ENCODE data around the gene PCGF6.

The PCGF6 gene

GRCh38 chr10:103333934-103334520 lies 16.9 kb downstream of the PCGF6 start:
- H3K4me1 ChIP-seq (ENCODE audit: control insufficient read depth in 1 of 2, insufficient read depth in 2 of 2, low read length in 2 of 2): no peaks in the 10 kb centered on the region
- no peaks in the 10 kb centered on the region for H3K9me3 ChIP-seq (ENCODE audit: control insufficient read depth in 1 of 2, low read length in 2 of 2)
- H3K36me3 ChIP-seq (ENCODE audit: control insufficient read depth in 1 of 2, insufficient read depth in 2 of 2, low read length in 2 of 2): peaks cover 0 to 31% of the 10 kb centered on the region in 2 donors
- H3K9ac ChIP-seq (ENCODE audit: low read depth in 1 of 2, low read length in 2 of 2): no peak overlapping the region
- H3K27ac ChIP-seq (ENCODE audit: low read depth, low read length): no peak overlapping the region
- no peak overlapping the region for H3K4me3 ChIP-seq (ENCODE audit: low read depth in 1 of 2, low read length in 2 of 2)
- no peaks in the 10 kb centered on the region for H3K27me3 ChIP-seq (ENCODE audit: control insufficient read depth in 1 of 2, insufficient read depth in 2 of 2, low read length in 2 of 2)

- H3K9ac ChIP-seq (ENCODE audit: low read depth in 1 of 2, low read length in 2 of 2): no peak overlapping the region
- H3K9me3 ChIP-seq (ENCODE audit: control insufficient read depth in 1 of 2, low read length in 2 of 2): no peaks in the 10 kb centered on the region
- H3K4me3 ChIP-seq (ENCODE audit: low read depth in 1 of 2, low read length in 2 of 2): no peak overlapping the region
- no peaks in the 10 kb centered on the region for H3K4me1 ChIP-seq (ENCODE audit: control insufficient read depth in 1 of 2, insufficient read depth in 2 of 2, low read length in 2 of 2)
- no peak overlapping the region for H3K27ac ChIP-seq (ENCODE audit: low read depth, low read length)
- H3K36me3 ChIP-seq (ENCODE audit: control insufficient read depth in 1 of 2, insufficient read depth in 2 of 2, low read length in 2 of 2): peaks cover 0 to 35% of the 10 kb centered on the region in 2 donors
- H3K27me3 ChIP-seq (ENCODE audit: control insufficient read depth in 1 of 2, insufficient read depth in 2 of 2, low read length in 2 of 2): no peaks in the 10 kb centered on the region
Measured at GRCh38 chr10:103327906-103328305, 23.0 kb downstream of the PCGF6 start.

DNA sequence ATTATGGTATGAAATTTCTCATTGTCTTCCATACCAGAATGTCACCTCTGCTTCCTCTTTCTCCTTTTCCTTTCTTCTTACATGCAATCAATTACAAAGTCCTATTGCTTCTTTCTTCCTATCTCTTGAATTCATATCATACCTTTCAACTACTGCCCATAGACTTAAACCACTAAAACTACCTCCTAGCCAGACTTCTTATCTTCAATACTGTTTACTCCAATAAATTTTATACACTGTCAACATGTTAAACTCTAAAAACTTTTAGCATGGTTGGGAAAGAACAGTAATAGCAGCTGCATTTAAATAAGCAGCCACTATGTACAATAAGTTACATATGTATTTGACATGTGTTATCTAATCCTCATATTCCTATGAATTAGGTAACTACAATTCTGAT lies 34.9 kb downstream of the PCGF6 start:
- Histone ChIP-seq H3K4me1 (ENCODE audit: control insufficient read depth in 1 of 2, insufficient read depth in 2 of 2, low read length in 2 of 2) (no peaks in the 10 kb centered on the region), H3K36me3 (ENCODE audit: control insufficient read depth in 1 of 2, insufficient read depth in 2 of 2, low read length in 2 of 2) (peaks cover 4 to 21% of the 10 kb centered on the region in 2 donors), H3K9ac (ENCODE audit: low read depth in 1 of 2, low read length in 2 of 2) (no peak overlapping the region), H3K4me3 (ENCODE audit: low read depth in 1 of 2, low read length in 2 of 2) (no peak overlapping the region), H3K27me3 (ENCODE audit: control insufficient read depth in 1 of 2, insufficient read depth in 2 of 2, low read length in 2 of 2) (no peaks in the 10 kb centered on the region), H3K9me3 (ENCODE audit: control insufficient read depth in 1 of 2, low read length in 2 of 2) (no peaks in the 10 kb centered on the region), H3K27ac (ENCODE audit: low read depth, low read length) (no peak overlapping the region)

- Histone ChIP-seq H3K4me3 (ENCODE audit: low read depth in 1 of 2, low read length in 2 of 2) (no peak overlapping the region), H3K9ac (ENCODE audit: low read depth in 1 of 2, low read length in 2 of 2) (no peak overlapping the region), H3K4me1 (ENCODE audit: control insufficient read depth in 1 of 2, insufficient read depth in 2 of 2, low read length in 2 of 2) (no peaks in the 10 kb centered on the region), H3K36me3 (ENCODE audit: control insufficient read depth in 1 of 2, insufficient read depth in 2 of 2, low read length in 2 of 2) (peaks cover 7 to 40% of the 10 kb centered on the region in 2 donors), H3K27ac (ENCODE audit: low read depth, low read length) (no peak overlapping the region), H3K9me3 (ENCODE audit: control insufficient read depth in 1 of 2, low read length in 2 of 2) (no peaks in the 10 kb centered on the region), H3K27me3 (ENCODE audit: control insufficient read depth in 1 of 2, insufficient read depth in 2 of 2, low read length in 2 of 2) (no peaks in the 10 kb centered on the region)
Measured at GRCh38 chr10:103310197-103310596, 40.7 kb downstream of the PCGF6 start.

DNA sequence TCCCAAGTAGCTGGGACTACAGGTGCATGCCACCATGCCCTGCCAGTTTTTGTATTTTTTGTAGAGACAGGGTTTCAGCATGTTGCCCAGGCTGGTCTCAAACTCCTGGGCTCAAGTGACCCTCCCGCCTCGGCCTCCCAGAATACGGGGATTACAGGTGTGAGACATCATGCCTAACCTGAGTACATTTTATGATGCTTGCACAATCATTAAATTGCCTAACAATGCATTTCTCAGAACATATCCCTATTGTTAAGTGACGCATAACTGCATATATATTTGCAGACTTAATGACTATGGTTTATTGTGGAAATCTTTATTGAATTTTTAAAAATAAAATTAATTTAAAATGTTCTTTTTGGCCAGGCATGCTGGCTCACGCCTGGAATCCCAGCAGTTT lies 43.3 kb downstream of the PCGF6 start:
- Histone ChIP-seq H3K4me1 (ENCODE audit: control insufficient read depth in 1 of 2, insufficient read depth in 2 of 2, low read length in 2 of 2) (no peaks in the 10 kb centered on the region), H3K27ac (ENCODE audit: low read depth, low read length) (no peak overlapping the region), H3K9ac (ENCODE audit: low read depth in 1 of 2, low read length in 2 of 2) (no peak overlapping the region), H3K27me3 (ENCODE audit: control insufficient read depth in 1 of 2, insufficient read depth in 2 of 2, low read length in 2 of 2) (no peaks in the 10 kb centered on the region), H3K9me3 (ENCODE audit: control insufficient read depth in 1 of 2, low read length in 2 of 2) (no peaks in the 10 kb centered on the region), H3K4me3 (ENCODE audit: low read depth in 1 of 2, low read length in 2 of 2) (no peak overlapping the region), H3K36me3 (ENCODE audit: control insufficient read depth in 1 of 2, insufficient read depth in 2 of 2, low read length in 2 of 2) (peaks cover 7 to 33% of the 10 kb centered on the region in 2 donors)

DNA sequence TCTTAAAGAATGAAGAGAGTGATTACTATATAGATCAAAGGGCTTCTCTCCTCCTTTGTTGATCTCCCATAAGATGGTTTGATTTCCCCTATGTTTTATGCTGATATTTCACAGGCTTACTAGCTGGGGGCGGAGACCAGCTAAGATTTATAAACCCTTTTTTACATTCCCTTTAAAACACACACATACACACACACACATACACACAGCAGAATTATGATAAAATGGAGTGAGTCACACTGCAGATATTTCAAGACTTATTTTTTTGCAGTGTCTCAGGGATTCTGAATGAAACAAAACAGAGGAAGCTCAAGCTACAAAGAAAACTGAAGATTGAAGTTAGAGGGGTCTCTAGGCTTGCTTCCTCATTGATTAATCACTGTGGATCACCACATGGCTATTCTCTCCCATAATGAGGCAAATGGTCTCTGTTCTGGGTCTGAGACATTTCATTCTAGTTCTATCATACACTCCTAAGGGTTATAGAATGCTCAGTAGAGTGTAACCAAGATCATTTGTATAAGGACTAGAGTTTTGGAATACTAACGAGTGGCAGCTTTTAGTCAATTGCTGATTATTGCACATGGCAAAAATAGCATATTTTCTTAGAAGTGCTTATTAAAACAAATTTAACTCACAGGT lies 55.4 kb downstream of the PCGF6 start:
- no peaks in the 10 kb centered on the region for H3K4me1 ChIP-seq (ENCODE audit: control insufficient read depth in 1 of 2, insufficient read depth in 2 of 2, low read length in 2 of 2)
- no peak overlapping the region for H3K9ac ChIP-seq (ENCODE audit: low read depth in 1 of 2, low read length in 2 of 2)
- no peaks in the 10 kb centered on the region for H3K36me3 ChIP-seq (ENCODE audit: control insufficient read depth in 1 of 2, insufficient read depth in 2 of 2, low read length in 2 of 2)
- no peaks in the 10 kb centered on the region for H3K9me3 ChIP-seq (ENCODE audit: control insufficient read depth in 1 of 2, low read length in 2 of 2)
- H3K27ac ChIP-seq (ENCODE audit: low read depth, low read length): no peak overlapping the region
- H3K4me3 ChIP-seq (ENCODE audit: low read depth in 1 of 2, low read length in 2 of 2): no peak overlapping the region
- H3K27me3 ChIP-seq (ENCODE audit: control insufficient read depth in 1 of 2, insufficient read depth in 2 of 2, low read length in 2 of 2): no peaks in the 10 kb centered on the region

DNA sequence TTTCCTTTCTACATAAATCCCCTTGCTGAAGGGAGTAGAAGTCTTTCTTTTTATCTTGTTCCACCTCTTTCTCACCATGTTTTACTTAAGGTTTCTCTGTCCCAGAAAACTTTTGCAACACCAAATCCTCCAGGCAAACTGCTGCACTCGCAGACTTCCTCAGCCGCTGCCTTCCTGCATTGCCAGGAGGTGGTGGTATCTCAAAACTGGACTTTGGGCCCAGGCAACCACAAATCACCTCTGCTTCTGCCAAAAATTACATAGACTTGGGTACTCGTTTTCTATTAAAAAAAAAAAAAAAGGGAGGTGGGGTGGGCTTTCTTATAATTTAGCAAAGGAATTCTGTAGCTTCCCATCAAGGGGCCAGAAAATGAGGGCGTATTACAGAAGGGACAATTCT lies 59.4 kb downstream of the PCGF6 start:
- no peak overlapping the region for H3K4me3 ChIP-seq (ENCODE audit: low read depth in 1 of 2, low read length in 2 of 2)
- H3K27ac ChIP-seq (ENCODE audit: low read depth, low read length): no peak overlapping the region
- H3K27me3 ChIP-seq (ENCODE audit: control insufficient read depth in 1 of 2, insufficient read depth in 2 of 2, low read length in 2 of 2): peaks cover 5 to 6% of the 10 kb centered on the region in 2 donors
- H3K9ac ChIP-seq (ENCODE audit: low read depth in 1 of 2, low read length in 2 of 2): no peak overlapping the region
- no peaks in the 10 kb centered on the region for H3K9me3 ChIP-seq (ENCODE audit: control insufficient read depth in 1 of 2, low read length in 2 of 2)
- no peaks in the 10 kb centered on the region for H3K4me1 ChIP-seq (ENCODE audit: control insufficient read depth in 1 of 2, insufficient read depth in 2 of 2, low read length in 2 of 2)
- no peaks in the 10 kb centered on the region for H3K36me3 ChIP-seq (ENCODE audit: control insufficient read depth in 1 of 2, insufficient read depth in 2 of 2, low read length in 2 of 2)

DNA sequence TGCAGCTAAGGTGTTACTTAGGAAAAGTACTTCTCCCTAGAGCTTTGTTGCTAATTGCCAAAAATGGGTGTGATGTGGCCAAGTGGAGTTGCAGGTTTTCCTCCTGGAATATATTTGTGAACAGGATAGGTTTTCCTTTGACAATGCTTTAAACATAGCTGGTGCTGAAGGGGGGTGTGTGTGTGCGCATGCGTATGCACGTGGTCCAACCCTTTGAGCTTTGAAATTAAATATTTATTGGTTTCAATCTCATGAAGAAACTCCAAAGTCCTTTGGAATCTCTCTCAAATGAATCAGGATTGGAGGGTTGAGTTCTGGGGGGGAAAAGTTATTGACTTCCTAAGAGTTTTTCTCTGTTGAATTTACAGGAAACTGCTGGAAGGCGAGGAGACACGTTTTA lies 62.9 kb downstream of the PCGF6 start:
- H3K4me3 ChIP-seq (ENCODE audit: low read depth in 1 of 2, low read length in 2 of 2): no peak overlapping the region
- H3K9me3 ChIP-seq (ENCODE audit: control insufficient read depth in 1 of 2, low read length in 2 of 2): no peaks in the 10 kb centered on the region
- no peak overlapping the region for H3K27ac ChIP-seq (ENCODE audit: low read depth, low read length)
- H3K27me3 ChIP-seq (ENCODE audit: control insufficient read depth in 1 of 2, insufficient read depth in 2 of 2, low read length in 2 of 2): peaks cover 8 to 9% of the 10 kb centered on the region in 2 donors
- no peaks in the 10 kb centered on the region for H3K36me3 ChIP-seq (ENCODE audit: control insufficient read depth in 1 of 2, insufficient read depth in 2 of 2, low read length in 2 of 2)
- H3K9ac ChIP-seq (ENCODE audit: low read depth in 1 of 2, low read length in 2 of 2): no peak overlapping the region
- no peaks in the 10 kb centered on the region for H3K4me1 ChIP-seq (ENCODE audit: control insufficient read depth in 1 of 2, insufficient read depth in 2 of 2, low read length in 2 of 2)

DNA sequence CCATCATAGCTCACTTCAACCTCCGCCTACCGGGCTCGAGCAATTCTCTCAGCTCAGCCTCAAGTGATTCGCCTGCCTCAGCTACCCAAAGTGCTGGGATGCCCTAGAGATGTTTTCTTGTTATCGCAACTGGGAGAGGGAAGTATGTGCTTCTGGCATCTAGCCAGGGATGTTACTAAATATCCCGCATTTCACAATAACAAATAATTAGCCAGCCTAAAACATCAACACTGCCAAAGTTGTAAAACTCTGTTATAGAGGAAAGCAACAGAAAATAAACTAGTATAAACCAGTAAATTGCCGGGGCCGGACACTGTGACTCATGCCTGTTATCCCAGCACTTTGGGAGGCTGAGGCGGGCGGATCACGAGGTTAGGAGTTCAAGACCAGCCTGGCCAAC lies 66.8 kb downstream of the PCGF6 start:
- Histone ChIP-seq H3K9me3 (ENCODE audit: control insufficient read depth in 1 of 2, low read length in 2 of 2) (no peaks in the 10 kb centered on the region), H3K4me3 (ENCODE audit: low read depth in 1 of 2, low read length in 2 of 2) (no peak overlapping the region), H3K36me3 (ENCODE audit: control insufficient read depth in 1 of 2, insufficient read depth in 2 of 2, low read length in 2 of 2) (no peaks in the 10 kb centered on the region), H3K4me1 (ENCODE audit: control insufficient read depth in 1 of 2, insufficient read depth in 2 of 2, low read length in 2 of 2) (no peaks in the 10 kb centered on the region), H3K27ac (ENCODE audit: low read depth, low read length) (no peak overlapping the region), H3K9ac (ENCODE audit: low read depth in 1 of 2, low read length in 2 of 2) (no peak overlapping the region), H3K27me3 (ENCODE audit: control insufficient read depth in 1 of 2, insufficient read depth in 2 of 2, low read length in 2 of 2) (peaks cover 18 to 37% of the 10 kb centered on the region in 2 donors)

DNA sequence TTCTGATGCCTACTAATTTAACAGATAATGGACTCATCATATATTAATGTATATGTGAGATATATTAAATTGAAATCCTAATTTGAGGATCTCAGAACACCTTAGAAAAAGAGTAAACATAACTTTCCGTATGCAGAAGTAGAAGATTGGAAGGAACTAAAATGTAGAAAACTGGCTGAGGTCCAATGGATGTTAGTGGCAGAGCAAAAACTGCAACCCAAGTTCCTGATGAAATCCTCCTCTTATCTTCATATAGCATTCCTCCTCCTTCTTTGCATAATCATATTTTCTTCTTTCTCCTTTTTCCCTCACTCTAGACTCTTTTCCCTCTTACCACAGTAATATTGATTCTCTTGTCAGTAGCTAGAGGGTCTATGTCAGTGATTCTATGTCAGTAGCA lies 68.0 kb downstream of the PCGF6 start:
- no peaks in the 10 kb centered on the region for H3K4me1 ChIP-seq (ENCODE audit: control insufficient read depth in 1 of 2, insufficient read depth in 2 of 2, low read length in 2 of 2)
- H3K27ac ChIP-seq (ENCODE audit: low read depth, low read length): no peak overlapping the region
- peaks cover 29 to 48% of the 10 kb centered on the region in 2 donors for H3K27me3 ChIP-seq (ENCODE audit: control insufficient read depth in 1 of 2, insufficient read depth in 2 of 2, low read length in 2 of 2)
- H3K9me3 ChIP-seq (ENCODE audit: control insufficient read depth in 1 of 2, low read length in 2 of 2): no peaks in the 10 kb centered on the region
- H3K4me3 ChIP-seq (ENCODE audit: low read depth in 1 of 2, low read length in 2 of 2): no peak overlapping the region
- H3K9ac ChIP-seq (ENCODE audit: low read depth in 1 of 2, low read length in 2 of 2): no peak overlapping the region
- H3K36me3 ChIP-seq (ENCODE audit: control insufficient read depth in 1 of 2, insufficient read depth in 2 of 2, low read length in 2 of 2): no peaks in the 10 kb centered on the region

Data from duodenal mucosa (tissue), 2 donors.